Stimulated activated CD4-positive, alpha-beta T cell treated with anti-CD3 and anti-CD28 coated beads, Interleukin-4, amount 100 ng/mL, for 48 hours (primary cell): Measurements from ENCODE around the gene RNASEH2C.
"Not testable (repeated sequence)": the region's sequence is repeated elsewhere in the genome, so short reads cannot be mapped to it uniquely, and the experiment has no call there.

Source experiments
- DNase-seq, 2 donors: peaks; one replicate each; pipeline ENCODE4 v3.0.0-alpha.2; 2020; ENCODE audit warnings: low read depth in 2 of 2

RNASEH2C gene

DNA sequence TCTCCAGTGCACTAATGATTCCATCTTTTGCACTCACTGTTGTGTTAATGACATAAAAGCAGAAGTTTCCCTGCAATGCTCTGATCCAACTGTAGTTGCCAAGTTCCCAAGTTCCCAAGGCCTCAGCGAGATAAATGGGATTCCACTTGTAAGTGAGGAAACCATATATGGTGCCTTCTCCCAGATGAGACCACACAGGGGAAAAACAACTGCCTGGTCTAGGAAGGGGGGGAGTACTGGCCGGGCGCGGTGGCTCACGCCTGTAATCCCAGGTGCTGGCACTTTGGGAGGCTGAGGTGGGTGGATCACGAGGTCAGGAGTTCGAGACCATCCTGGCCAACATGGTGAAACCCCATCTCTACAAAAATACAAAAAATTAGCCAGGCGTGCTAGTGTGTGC lies 34.6 kb downstream of the RNASEH2C start:
- no peak for DNase-seq

DNA sequence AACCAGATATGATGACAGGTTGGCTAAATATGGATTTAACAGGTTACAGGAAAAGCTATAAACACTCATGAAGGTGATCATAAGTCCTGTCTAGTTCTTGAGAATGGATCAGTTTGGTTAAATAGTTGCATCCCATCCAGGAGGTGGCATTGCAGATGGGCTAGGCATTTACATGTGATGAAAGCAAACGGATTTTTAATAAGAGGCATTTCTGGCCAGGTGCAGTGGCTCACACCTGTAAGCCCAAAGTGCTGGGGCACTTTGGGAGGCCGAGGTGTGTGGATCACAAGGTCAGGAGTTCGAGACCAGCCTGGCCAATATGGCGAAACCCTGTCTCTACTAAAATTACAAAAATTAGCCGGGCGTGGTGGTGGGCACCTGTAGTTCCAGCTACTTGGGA lies 37.1 kb downstream of the RNASEH2C start:
- DNase-seq = not testable (repeated sequence)

DNA sequence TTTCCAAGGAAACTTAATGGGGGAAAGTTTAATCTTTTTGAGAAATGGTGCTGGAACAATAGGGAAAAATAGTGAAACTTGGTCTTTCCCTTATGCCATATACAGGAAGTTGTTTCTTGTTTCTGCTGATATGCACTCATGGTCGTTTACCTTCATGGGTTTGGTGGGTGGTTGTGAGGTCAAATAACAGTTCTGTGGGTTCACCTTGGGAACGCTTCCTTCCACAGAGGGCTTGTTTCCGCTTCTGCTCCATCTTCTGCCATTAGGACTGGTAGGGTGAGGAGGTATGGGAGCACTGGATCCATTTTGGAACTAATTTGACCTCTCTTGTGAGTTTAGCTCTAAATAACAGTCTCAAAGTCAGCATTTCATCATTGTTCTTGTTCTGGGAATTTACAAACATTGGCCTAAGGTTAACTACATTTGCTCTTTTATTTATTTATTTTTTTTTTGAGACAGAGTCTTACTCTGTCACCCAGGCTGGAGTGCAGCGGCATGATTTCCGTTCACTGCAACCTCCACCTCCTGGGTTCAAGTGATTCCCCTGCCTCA lies 40.3 kb downstream of the RNASEH2C start:
- DNase-seq = no peak

DNA sequence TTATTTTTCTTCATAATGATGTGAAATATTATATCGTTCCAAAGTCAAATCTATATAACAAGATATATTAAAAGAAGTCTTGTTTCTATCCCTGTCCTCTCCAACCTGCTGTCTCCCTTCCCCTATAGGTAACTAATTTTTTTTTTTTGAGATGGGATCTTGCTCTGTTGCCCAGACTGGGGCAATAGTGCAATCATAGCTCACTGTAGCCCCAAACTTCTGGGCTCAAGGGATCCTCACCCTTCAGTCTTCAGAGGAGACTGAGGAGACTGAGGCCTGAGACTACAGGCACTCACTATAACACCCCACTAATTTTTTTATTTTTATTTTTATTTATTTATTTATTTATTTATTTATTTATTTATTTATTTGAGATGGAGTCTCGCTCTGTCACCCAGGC lies 47.6 kb downstream of the RNASEH2C start:
- no peak for DNase-seq

DNA sequence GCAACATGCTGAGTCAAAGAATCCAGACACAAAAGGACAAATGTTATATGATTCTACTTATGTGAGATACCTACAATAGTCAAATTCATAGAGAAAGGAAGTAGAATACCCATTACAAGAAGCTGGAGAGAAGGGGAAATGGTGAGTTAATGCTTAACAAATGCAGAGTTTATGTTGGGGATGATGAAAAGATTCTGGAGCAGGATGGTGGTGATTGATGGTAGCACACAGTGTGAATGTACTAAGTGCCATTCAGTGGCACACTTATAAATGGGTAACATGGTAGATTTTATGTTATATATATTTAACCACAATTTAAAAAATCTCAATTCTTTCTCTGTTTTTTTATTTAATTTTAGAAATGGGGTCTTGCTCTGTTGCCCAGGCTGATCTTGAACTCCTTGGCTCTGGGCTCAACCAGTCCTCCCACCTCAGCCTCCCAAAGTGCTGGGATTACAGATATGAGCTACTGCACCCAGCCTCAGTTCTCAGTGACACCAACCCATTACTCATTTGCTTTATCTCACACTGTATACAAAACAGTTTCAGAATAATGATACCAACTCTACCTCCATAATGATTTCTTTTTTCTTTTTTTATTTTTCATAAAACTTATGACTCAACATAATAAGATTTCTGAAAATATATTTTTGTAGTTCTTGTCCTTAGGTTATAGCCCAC lies 48.3 kb downstream of the RNASEH2C start:
- no peak for DNase-seq
